ENCODE data around the gene PREX1. TPM values are rescaled to one million over a fixed set of nuclear protein-coding genes. Genes with fewer than 3 reads are reported as not detected.

PREX1 gene
- total and polyA plus RNA-seq, 2 donors (not counting 3 experiments of a cell fraction or from before 2014, with no cell fraction given), result 51.3 to 72.9 TPM

GRCh38 chr20:48875914-48876240 lies 48.1 kb upstream of the PREX1 start:
- DNase-seq (ENCODE audit: low read depth, low spot score) (no peak), FAIRE-seq (no peak)
- Histone ChIP-seq H3K79me2 (ENCODE audit: control insufficient read depth, insufficient read depth, low read length) (no peaks in the 10 kb centered on the region), H3K4me2 (ENCODE audit: insufficient read depth, low read length) (no peak overlapping the region), H3K4me3 (replicated peaks in 1 of 3; ENCODE audit: insufficient read depth in 1 of 3, low read depth in 1 of 3, low read length in 3 of 3) (no peak overlapping the region), H4K20me1 (replicated peaks; ENCODE audit: control insufficient read depth, extremely low read depth, insufficient read depth, low read length) (no peaks in the 10 kb centered on the region), H2AFZ (ENCODE audit: low read depth, low read length) (no peak overlapping the region), H3K27ac (ENCODE audit: insufficient read depth, low read depth, low read length) (no peak overlapping the region), H3K9me3 (replicated peaks; ENCODE audit: control insufficient read depth, insufficient read depth, low read length) (no peaks in the 10 kb centered on the region), H3K4me1 (ENCODE audit: control insufficient read depth, extremely low read depth, insufficient read depth, low read length) (peaks cover 18% of the 10 kb centered on the region), H3K27me3 (ENCODE audit: control insufficient read depth in 2 of 2, insufficient read depth in 2 of 2, low read length in 2 of 2) (no peaks in the 10 kb centered on the region), H3K9ac (replicated peaks; ENCODE audit: extremely low read depth, insufficient read depth, low read length) (no peak overlapping the region), H3K9me1 (replicated peaks; ENCODE audit: control insufficient read depth, extremely low read depth, insufficient read depth, low read length) (no peaks in the 10 kb centered on the region), H3K36me3 (ENCODE audit: control insufficient read depth in 2 of 2, extremely low read depth in 1 of 2, insufficient read depth in 2 of 2, low read length in 2 of 2) (no peaks in the 10 kb centered on the region)
- dilution Hi-C loops (cut with MboI; ENCODE audit: extremely low pct_ligation_motif_present, low sequenced_read_pairs) (no loop called here), intact Hi-C loops (cut with micrococcal nuclease) (no loop called here)
- BruUV-seq (replicated peaks), result no TSS peak
- ChIA-PET CTCF (interaction anchor here (1.2 to 3.0 kb wide), 2 partner anchors 216 to 218 kb away, joined by 4 to 27 read pairs; no protein-coding TSS in a partner anchor), POLR2A (no interaction called here)
- TF ChIP-seq MAX (IDR thresholded peaks at IDR 0.05; ENCODE audit: insufficient read depth, insufficient read length), result no peak
- TF ChIP-seq EZH2 (IDR thresholded peaks at IDR 0.05; ENCODE audit: borderline replicate concordance, low read depth, low read length, severe bottlenecking), result no peak
- no peak for TF ChIP-seq POLR2AphosphoS5 (IDR thresholded peaks at IDR 0.05; ENCODE audit: insufficient read depth, low read depth, low read length)
- no peak for TF ChIP-seq POLR2A (IDR thresholded peaks at IDR 0.05; ENCODE audit: low read depth, low read length)
- no peak for TF ChIP-seq GATA2 (IDR thresholded peaks at IDR 0.05; ENCODE audit: insufficient read depth, insufficient read length, low read depth, low read length)
- TF ChIP-seq, protein P1, sequence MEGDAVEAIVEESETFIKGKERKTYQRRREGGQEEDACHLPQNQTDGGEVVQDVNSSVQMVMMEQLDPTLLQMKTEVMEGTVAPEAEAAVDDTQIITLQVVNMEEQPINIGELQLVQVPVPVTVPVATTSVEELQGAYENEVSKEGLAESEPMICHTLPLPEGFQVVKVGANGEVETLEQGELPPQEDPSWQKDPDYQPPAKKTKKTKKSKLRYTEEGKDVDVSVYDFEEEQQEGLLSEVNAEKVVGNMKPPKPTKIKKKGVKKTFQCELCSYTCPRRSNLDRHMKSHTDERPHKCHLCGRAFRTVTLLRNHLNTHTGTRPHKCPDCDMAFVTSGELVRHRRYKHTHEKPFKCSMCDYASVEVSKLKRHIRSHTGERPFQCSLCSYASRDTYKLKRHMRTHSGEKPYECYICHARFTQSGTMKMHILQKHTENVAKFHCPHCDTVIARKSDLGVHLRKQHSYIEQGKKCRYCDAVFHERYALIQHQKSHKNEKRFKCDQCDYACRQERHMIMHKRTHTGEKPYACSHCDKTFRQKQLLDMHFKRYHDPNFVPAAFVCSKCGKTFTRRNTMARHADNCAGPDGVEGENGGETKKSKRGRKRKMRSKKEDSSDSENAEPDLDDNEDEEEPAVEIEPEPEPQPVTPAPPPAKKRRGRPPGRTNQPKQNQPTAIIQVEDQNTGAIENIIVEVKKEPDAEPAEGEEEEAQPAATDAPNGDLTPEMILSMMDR (IDR thresholded peaks at IDR 0.05; ENCODE audit: extremely low read depth in 1 of 2, insufficient read depth in 1 of 2, low read depth in 1 of 2, low read length in 2 of 2), result no peak
- TF ChIP-seq MYC (IDR thresholded peaks at IDR 0.05; ENCODE audit: low read depth, low read length), result no peak
